Measurements from ENCODE around the gene CT47A1. TPM values are rescaled to one million over a fixed set of nuclear protein-coding genes. Genes with fewer than 3 reads are reported as not detected.
"Not testable (repeated sequence)": the region's sequence is repeated elsewhere in the genome, so short reads cannot be mapped to it uniquely, and the experiment has no call there.

The CT47A1 gene

DNA sequence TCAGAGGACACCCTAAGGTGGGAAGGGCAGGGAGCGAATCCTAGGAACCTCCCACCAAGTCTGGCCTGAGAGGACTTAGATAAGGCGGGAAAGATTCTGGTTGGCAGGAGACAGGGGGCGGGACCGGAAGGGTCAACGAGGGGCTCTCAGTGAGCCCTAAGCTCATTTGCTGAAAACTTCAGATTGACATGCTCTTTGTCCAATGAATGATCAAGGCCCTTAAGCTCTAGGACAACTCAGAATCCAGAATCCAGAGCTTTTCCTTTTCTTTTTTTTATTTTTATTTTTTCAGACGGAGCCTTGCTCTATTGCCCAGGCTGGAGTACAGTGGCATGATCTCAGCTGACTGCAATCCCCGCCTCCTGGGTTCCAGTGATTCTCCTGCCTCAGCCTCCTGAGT lies 29.1 kb downstream of the CT47A1 start, which contains the start of gene CT47A7:
TSS of gene CT47A7 (minus strand) at position 101 of the 400 bp plus-strand sequence. CDS start 255 bp downstream, outside the sequence.
- not testable (repeated sequence) for H2AFZ ChIP-seq (ENCODE audit: low read depth, low read length); H3K23ac ChIP-seq (ENCODE audit: low read length in 2 of 2); H3K9ac ChIP-seq (ENCODE audit: low read length); H3K79me1 ChIP-seq (replicated peaks; ENCODE audit: low read length, poor library complexity, severe bottlenecking); H3K18ac ChIP-seq (ENCODE audit: low read depth in 1 of 2, low read length in 2 of 2); DNase-seq; H2BK120ac ChIP-seq (ENCODE audit: low read depth, low read length); H2BK5ac ChIP-seq (ENCODE audit: low read depth, low read length, poor library complexity, severe bottlenecking); H3K27me3 ChIP-seq (ENCODE audit: control insufficient read depth in 1 of 2, insufficient read depth in 1 of 2, low read length in 2 of 2); H4K91ac ChIP-seq (ENCODE audit: low read length); H2BK12ac ChIP-seq (ENCODE audit: low read length in 2 of 2); H3K4me3 ChIP-seq (ENCODE audit: insufficient read depth in 1 of 2, low read depth in 1 of 2, low read length in 2 of 2); H2AK5ac ChIP-seq (ENCODE audit: low read length, severe bottlenecking); H3K4me2 ChIP-seq (ENCODE audit: low read length, poor library complexity, severe bottlenecking); H3K14ac ChIP-seq (ENCODE audit: low read length in 2 of 2); H3K27ac ChIP-seq (ENCODE audit: low read length, poor library complexity, severe bottlenecking); H3K9me3 ChIP-seq (ENCODE audit: control insufficient read depth, low read length); H3K4me1 ChIP-seq (ENCODE audit: control insufficient read depth, insufficient read depth, low read depth, low read length); H3K4ac ChIP-seq (ENCODE audit: low read depth in 1 of 2, low read length in 2 of 2); H4K8ac ChIP-seq (ENCODE audit: low read length); H2BK15ac ChIP-seq (ENCODE audit: low read depth, poor library complexity, severe bottlenecking); H3K36me3 ChIP-seq (ENCODE audit: control insufficient read depth in 1 of 2, insufficient read depth in 2 of 2, low read depth in 1 of 2, low read length in 2 of 2)
- no CpG with 5 or more reads among the region's 7 CpGs for WGBS

Small RNA genes within 50 kb of the gene (small RNA-seq; reads per million reads assigned to genes)
- not detected for gene AL670379.1 (ENCODE audit: low read depth)
- not detected for gene AL670379.10 (ENCODE audit: low read depth)
- not detected for gene AL670379.11 (ENCODE audit: low read depth)
- gene AL670379.12 (ENCODE audit: low read depth): not detected
- not detected for gene AL670379.2 (ENCODE audit: low read depth)
- gene AL670379.3 (ENCODE audit: low read depth): not detected
- not detected for gene AL670379.4 (ENCODE audit: low read depth)
- not detected for gene AL670379.5 (ENCODE audit: low read depth)
- gene AL670379.6 (ENCODE audit: low read depth): not detected
- not detected for gene AL670379.7 (ENCODE audit: low read depth)
- gene AL670379.8 (ENCODE audit: low read depth): not detected
- gene AL670379.9 (ENCODE audit: low read depth): not detected

Measured in mesenchymal stem cell (in vitro differentiated cells and primary cell).